Brain microvascular endothelial cell (primary cell): ENCODE results near the gene TIGAR.

Source experiments
- DNase-seq: peaks from one replicate; pipeline ENCODE4 v3.0.0-alpha.2; 2020
- H3K27ac ChIP-seq: fragments of 250-450 bp; sonication (Bioruptor Pico); 2 replicates; pipeline ENCODE4 v1.5.1; 2020; ENCODE audit warnings: mild to moderate bottlenecking, moderate library complexity
- H3K27me3 ChIP-seq: fragments of 250-450 bp; sonication (Bioruptor Pico); replicated peaks from 2 replicates; pipeline ENCODE4 v1.5.1; 2020; ENCODE audit warnings: mild to moderate bottlenecking
- H3K36me3 ChIP-seq: fragments of 250-450 bp; sonication (Bioruptor Pico); replicated peaks from 2 replicates; pipeline ENCODE4 v1.5.1; 2020; ENCODE audit warnings: mild to moderate bottlenecking
- H3K4me3 ChIP-seq: 2 replicates; pipeline ENCODE4 v1.5.1; 2011; ENCODE audit warnings: low read depth, mild to moderate bottlenecking, control low read depth, low read length, moderate library complexity
- CTCF ChIP-seq: IDR thresholded peaks from 2 replicates; pipeline ENCODE4 v1.5.1; 2011; ENCODE audit warnings: low read depth, mild to moderate bottlenecking, moderate library complexity, low read length, control low read depth, inconsistent platforms; ENCODE audit errors: missing control alignments
- in situ Hi-C: cut with HindIII; loops from 2 replicates; pipeline ENCODE4 v1.10.0; 2017; ENCODE audit warnings: low sequenced_read_pairs, low pct_ligation_motif_present

Gene TIGAR

DNA sequence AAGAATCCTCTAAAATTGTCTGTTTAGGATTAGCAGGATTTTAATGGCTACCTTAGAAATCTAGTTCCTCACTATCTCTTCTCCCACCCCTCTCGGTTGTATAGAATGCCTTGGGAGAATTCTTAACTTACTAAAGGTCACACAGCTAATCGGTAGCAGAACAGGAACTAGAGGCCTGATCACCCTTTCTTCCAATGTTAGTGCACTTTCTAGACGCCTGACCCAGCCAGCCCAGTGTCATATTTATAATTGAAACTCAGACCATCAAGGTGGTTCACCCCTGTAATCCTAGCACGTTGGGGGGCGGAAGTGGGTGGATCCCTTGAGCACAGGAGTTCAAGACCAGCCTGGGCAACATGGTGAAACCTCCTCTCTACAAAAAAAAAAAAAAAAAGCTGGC, 1.7 kb downstream of the TIGAR start:
- DNase-seq = no peak

DNA sequence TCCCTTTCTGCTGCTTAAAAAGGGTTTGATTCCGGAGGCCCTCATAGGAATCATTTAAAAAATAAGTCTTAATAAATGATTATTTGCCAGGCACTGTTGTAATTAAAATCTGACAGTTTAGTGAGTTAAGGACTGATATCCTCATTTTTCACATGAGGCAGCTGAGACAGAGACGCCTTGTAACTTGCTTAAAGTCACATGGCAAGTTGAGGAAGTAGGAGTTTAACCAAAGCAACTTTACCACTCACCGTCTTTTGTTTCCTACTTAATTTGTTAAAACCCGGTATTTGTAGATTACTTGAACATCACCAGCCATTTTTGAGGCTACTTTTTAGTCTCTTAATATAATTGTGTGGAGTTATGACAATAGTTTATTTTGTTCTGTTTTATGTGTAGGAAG, 2.4 kb downstream of the TIGAR start:
- in situ Hi-C loops = no loop called here
- no peak overlapping the region for H3K27ac ChIP-seq

More for the DNA sequence above, 1.7 kb downstream of the TIGAR start:
- no peak for TF ChIP-seq CTCF
- no peaks in the 10 kb centered on the region for H3K27me3 ChIP-seq
- in situ Hi-C loops = no loop called here
- no peak overlapping the region for H3K4me3 ChIP-seq
- no peaks in the 10 kb centered on the region for H3K36me3 ChIP-seq
- no peak overlapping the region for H3K27ac ChIP-seq

GRCh38 chr12:4324366-4324765, 3.4 kb downstream of the TIGAR start:
- no peak for TF ChIP-seq CTCF
- H3K27me3 ChIP-seq = no peaks in the 10 kb centered on the region
- peaks cover under 1% of the 10 kb centered on the region for H3K36me3 ChIP-seq
- in situ Hi-C loops = no loop called here
- DNase-seq = no peak
- H3K27ac ChIP-seq = no peak overlapping the region
- no peak overlapping the region for H3K4me3 ChIP-seq

More for the DNA sequence above, 2.4 kb downstream of the TIGAR start:
- no peak for DNase-seq
- Histone ChIP-seq H3K36me3 (no peaks in the 10 kb centered on the region), H3K27me3 (no peaks in the 10 kb centered on the region), H3K4me3 (no peak overlapping the region)
- no peak for TF ChIP-seq CTCF

DNA sequence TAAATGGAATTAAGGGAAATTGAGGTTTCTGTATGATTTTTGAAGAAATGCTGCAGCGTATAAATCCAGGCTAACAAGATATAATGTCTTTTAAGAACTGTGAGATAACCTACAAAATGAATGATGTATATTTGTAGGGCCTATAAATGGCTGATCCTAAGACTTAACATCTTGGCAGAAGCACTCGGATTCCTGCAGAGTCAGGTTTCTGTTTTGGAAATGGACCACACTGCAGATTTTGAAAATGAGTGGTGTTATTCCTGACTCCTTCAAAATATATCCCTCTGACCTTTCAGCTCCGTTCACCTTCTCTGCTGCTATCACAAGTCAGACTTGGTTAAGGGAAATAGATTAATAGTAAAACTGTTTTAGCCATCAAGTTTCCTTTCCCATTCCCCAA, 5.0 kb downstream of the TIGAR start:
- Histone ChIP-seq H3K27me3 (no peaks in the 10 kb centered on the region), H3K36me3 (peaks cover 2% of the 10 kb centered on the region), H3K4me3 (no peak overlapping the region), H3K27ac (no peak overlapping the region)
- in situ Hi-C loops = no loop called here
- DNase-seq = no peak
- no peak for TF ChIP-seq CTCF

DNA sequence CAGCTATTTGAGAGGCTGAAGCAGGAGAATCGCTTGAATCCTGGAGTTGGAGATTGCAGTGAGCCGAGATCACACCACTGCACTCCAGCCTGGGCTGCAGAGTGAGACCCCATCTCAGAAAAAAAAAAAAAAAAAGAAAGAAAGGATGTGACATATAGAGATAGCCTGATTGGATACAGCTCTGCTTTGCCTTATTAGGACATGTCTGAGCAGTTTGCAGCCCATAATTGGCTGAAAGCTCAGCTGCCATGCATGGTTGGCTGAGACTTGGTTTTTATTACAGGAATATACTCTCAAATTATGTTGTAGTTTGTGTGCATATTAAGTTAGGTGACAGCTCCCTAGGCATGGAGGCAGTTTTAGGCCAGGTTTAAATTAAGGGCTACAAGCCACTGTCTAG, 6.3 kb downstream of the TIGAR start:
- Histone ChIP-seq H3K4me3 (no peak overlapping the region), H3K36me3 (peaks cover 2% of the 10 kb centered on the region), H3K27me3 (no peaks in the 10 kb centered on the region), H3K27ac (no peak overlapping the region)
- DNase-seq = no peak
- TF ChIP-seq CTCF = no peak
- in situ Hi-C loops = no loop called here

DNA sequence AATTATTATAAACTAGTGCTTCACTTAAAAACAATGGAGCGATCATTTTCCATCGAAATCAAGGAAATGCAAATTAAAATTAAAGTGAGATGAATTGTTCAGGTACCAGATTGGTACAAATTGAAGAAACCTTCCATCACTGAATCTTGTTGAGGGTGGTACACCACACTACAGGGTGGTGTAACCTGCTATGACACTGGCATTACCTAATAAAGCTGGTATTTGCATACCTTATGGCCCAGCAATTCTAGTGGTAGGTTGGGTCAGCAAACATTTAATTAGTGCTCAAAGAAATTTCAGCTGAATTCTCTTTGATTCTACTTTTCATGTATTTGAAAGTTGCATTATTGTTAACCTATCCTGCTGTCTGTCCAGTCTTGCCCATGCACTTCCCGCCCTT, 9.2 kb downstream of the TIGAR start:
- no peak for TF ChIP-seq CTCF
- Histone ChIP-seq H3K27ac (no peak overlapping the region), H3K36me3 (peaks cover 5% of the 10 kb centered on the region), H3K4me3 (no peak overlapping the region), H3K27me3 (no peaks in the 10 kb centered on the region)
- no peak for DNase-seq
- in situ Hi-C loops = no loop called here
